Measurements from ENCODE around the gene GNG7.

- TF ChIP-seq CTCF (IDR thresholded peaks at IDR 0.05) (no peak), POLR2AphosphoS5 (IDR thresholded peaks at IDR 0.05) (no peak), EP300 (IDR thresholded peaks at IDR 0.05) (no peak), POLR2A (IDR thresholded peaks at IDR 0.05) (no peak)
These were observed 24.3 kb downstream of the GNG7 start for GRCh38 chr19:2678044-2678671.

All from suprapubic skin (tissue), 4 donors.